ENCODE measurements around the gene MARCHF6. TPM values are rescaled to one million over a fixed set of nuclear protein-coding genes. Genes with fewer than 3 reads are reported as not detected.
"Not testable (repeated sequence)": the region's sequence is repeated elsewhere in the genome, so short reads cannot be mapped to it uniquely, and the experiment has no call there.

The MARCHF6 gene, protein sequence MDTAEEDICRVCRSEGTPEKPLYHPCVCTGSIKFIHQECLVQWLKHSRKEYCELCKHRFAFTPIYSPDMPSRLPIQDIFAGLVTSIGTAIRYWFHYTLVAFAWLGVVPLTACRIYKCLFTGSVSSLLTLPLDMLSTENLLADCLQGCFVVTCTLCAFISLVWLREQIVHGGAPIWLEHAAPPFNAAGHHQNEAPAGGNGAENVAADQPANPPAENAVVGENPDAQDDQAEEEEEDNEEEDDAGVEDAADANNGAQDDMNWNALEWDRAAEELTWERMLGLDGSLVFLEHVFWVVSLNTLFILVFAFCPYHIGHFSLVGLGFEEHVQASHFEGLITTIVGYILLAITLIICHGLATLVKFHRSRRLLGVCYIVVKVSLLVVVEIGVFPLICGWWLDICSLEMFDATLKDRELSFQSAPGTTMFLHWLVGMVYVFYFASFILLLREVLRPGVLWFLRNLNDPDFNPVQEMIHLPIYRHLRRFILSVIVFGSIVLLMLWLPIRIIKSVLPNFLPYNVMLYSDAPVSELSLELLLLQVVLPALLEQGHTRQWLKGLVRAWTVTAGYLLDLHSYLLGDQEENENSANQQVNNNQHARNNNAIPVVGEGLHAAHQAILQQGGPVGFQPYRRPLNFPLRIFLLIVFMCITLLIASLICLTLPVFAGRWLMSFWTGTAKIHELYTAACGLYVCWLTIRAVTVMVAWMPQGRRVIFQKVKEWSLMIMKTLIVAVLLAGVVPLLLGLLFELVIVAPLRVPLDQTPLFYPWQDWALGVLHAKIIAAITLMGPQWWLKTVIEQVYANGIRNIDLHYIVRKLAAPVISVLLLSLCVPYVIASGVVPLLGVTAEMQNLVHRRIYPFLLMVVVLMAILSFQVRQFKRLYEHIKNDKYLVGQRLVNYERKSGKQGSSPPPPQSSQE
- total RNA-seq (2014; rRNA removed) = 20.7 and 28.7 TPM in 2 replicates
- polyA plus RNA-seq (2012) = 34.0 TPM

DNA sequence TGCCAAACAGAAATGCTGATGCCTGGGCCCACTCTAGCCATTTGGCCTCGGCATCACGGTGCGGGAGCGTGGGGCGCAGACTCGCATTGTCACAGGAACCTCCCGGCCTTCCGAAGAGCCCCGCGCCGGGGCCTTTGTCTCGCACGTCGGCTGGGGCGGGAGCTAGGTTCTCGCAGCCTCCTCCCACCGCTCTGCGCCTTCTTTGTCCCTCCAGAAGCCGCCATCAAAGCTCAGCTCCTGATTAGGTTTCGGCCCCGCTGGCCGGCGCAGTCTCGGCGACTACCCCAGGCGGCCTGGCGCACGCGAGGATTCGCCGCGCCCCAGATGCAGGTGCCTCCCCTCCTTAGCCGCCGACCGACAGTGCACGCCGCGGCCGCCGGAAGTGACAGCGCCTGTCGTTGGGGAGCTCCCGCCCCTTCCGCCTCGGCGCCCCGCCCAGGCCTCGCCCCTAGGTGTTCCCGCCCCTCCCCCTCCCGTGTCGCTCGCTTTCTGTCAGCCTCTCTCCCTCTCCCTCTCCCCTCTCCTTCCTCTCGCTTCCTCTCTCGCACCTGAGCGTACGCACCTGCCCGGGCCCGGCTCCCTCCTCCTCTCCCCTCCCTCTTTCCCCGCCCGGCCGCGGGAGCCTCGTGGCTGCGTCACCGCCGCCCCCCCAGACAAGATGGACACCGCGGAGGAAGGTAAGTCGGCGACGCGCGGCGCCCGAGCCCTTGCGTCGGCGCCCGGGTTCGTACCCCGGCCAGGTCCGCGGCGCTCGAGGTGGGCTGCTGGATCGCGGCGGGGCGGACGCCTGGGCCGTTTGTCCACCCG is at the start of gene MARCHF6:
TSS of gene MARCHF6 (plus strand) at position 455 of the 807 bp plus-strand sequence. CDS start at position 659, 204 bp downstream.
- DNase-seq (ENCODE audit: low read depth) = peak; percentile 89

DNA sequence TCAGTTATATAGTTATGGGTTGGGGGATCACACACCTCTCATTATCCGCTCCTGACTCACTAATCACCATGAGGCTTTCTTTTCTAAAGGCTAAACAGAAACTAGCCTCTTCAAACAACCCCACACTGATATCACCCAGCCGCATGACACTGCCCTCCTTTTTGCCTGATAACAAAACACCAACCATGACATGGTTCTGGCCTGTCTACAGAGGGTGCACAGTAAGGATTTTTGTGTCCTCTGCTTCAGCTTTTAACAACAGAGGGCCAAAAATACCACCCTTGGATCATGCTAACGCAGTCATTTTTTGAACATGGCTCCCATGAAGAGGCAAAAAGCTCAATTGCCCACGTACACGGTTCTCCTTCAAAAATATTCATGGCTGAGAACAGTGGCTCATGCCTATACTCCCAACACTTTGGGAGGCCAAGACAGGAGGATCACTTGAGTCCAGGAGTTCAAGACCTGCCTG is 49.8 kb upstream of the MARCHF6 start:
- DNase-seq (ENCODE audit: low read depth) = no peak

DNA sequence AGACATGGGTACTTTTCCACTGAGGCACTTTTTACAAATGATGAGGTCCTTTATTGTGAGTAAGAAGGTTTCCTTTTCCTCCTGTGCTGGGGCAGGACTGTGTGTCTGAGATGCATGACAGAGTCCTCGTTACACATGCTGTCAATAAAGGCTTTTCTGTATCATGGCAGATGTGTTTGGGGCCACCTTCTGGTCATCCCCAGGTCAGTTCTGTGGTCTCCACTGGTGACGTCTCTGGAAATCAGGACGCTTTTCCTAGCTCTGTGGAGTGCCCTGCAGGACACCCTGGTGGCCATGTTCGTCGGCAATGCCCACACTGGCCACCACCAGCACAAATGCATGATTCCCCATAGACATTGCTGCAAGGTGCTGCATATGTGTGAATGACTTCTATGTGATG is 48.6 kb upstream of the MARCHF6 start:
- no peak for DNase-seq (ENCODE audit: low read depth)

DNA sequence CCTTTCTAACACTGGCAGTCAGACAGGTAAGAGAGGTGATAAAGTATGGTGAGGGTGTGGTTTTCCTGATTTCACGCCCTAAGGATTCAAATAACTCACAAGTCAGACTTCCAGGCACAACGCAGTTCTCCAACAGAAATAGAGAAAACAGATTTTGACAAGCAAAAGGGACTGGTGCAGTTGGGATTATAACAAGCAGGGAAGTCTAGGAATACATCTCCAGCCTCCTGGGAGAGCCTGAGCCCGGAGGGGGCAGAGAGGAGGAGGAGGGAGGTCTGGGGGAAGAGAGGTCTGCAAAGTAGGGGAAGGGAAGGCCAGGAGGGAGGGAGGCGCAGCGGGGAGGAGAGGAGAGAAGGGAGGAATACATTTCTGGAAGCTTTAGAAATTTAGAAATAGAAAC is 47.4 kb upstream of the MARCHF6 start:
- no peak for DNase-seq (ENCODE audit: low read depth)

GRCh38 chr5:10306806-10307205 is 46.7 kb upstream of the MARCHF6 start:
- peak; percentile 37 for DNase-seq (ENCODE audit: low read depth)

DNA sequence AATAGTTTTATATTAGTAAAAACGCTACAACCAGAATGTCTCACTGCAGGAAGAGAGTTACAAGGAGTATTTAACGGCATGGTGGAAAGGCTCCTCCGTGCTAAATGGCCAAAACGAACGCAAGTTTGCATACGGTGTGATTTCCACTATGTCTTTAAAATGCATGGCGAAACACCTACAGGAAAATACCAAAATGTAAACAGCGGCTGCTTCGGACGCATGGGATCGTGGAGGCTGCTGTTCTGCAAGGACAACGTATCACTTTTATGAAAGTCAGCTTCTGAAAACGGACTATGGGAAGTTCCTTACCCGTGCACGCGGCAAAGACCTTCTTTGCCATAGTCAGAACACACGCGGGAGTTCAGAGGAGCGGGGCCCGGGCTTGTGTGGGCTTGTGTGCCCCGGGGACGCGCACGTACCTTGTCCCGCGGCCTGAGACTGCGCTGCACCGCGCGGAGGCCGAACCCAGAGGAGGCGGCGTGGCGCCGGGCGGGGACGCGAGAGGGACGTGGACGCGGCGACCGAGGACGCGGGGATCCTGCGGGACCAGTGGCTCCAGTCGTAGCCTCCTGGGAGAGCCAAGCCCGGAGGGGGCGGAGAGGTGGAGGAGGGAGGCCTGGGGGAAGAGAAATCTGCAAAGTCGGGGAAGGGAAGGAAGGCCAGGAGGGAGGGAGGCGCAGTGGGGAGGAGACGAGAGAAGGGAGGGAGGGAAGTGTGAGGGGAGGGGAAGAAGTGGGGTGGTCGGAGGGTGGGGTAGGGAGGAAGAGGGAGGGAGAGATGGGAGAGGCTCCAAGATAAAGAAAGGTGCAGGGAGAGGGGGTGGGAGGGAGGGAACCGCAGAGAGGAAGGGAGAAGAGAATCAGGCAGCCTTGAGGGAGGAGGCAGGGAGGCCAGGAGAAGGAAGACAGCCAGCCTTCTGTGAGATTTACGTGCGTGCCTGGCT is 46.0 kb upstream of the MARCHF6 start, which contains the start of gene CMBL:
TSS of gene CMBL (minus strand) at position 697 of the 943 bp plus-strand sequence. CDS start 17,140 bp downstream, outside the sequence.
- peak; percentile 49 for DNase-seq (ENCODE audit: low read depth)

- no peak for DNase-seq (ENCODE audit: low read depth)
Measured at GRCh38 chr5:10308844-10309243, 44.7 kb upstream of the MARCHF6 start.

DNA sequence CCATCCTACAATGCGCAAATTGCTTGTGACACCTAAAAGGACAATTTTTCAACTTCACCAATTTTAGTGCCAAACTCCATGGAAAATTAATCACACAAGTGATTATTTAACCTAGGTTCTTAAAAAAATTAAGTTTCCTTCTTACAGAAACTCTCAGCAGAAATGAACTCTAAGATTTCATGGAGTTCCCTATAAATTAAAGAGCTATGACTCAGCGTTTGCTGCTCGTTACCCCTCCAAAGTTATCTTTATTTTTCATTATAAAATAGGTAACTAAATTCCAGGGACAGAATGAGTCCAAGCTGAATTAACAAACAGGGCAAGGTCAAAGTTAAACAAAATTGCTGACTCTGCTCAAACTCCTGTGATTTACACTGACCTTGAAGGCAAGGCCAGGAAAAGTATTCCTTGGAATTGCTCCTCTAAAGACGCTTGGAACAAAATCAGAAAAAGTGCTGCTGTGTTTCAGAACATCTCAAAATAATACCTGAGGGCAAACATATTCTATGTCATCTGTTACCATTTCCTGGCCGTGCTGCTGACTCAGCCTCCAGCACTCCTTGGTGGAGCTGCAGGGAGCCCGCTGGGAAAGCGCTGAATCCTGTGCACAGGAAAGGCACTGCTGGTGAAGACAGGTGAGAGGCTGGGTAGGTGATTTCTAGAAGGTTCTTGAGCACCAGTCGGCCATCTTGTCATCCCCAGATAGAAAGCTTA is 43.3 kb upstream of the MARCHF6 start:
- no peak for DNase-seq (ENCODE audit: low read depth)

- DNase-seq (ENCODE audit: low read depth) = not testable (repeated sequence)
Measured at GRCh38 chr5:10310835-10311570, 42.5 kb upstream of the MARCHF6 start.

- no peak for DNase-seq (ENCODE audit: low read depth)
Measured at GRCh38 chr5:10311595-10312425, 41.7 kb upstream of the MARCHF6 start.

- DNase-seq (ENCODE audit: low read depth) = no peak
Measured at GRCh38 chr5:10315201-10315600, 38.3 kb upstream of the MARCHF6 start.

GRCh38 chr5:10315824-10316509 is 37.5 kb upstream of the MARCHF6 start:
- no peak for DNase-seq (ENCODE audit: low read depth)

DNA sequence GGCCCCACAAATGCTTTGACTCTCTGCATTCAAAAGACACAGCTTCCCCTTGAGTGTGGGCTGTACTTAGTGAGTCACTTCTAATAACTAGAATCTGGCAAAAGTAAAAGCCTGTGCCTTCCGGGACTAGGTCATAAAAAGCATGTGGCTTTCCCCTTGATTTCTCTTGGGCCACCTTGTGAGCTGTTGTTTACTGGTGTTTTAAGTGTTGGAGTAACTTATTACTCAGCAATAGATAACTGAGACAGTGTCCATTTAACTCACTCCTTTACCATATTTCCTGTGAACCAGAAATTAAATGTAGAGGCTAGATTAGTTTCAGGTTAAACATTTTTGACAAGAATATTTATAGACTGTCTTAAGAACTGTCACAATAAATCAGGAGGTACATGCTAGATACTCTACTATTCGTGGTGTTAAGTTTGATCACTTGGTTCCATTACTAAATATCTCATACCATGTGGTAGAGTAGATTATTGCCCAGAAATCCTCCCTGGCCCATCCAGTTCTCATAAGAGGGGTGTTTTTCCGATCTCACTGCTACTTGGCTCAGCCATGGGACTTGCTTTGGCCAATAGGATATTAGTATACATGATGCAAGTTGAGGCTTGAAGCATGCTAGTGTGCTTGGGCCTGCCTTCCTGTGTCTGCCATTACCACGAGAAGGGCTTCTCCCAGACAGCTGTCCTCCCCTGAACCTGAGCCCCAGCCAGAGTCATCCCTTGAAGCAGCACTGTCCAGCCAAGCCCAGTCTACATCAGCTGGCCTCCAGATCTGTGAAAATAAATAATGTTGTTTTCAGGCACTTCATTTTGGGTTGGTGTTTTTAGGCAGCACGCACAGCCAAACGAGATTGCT is 35.4 kb upstream of the MARCHF6 start:
- DNase-seq (ENCODE audit: low read depth) = no peak

GRCh38 chr5:10319202-10319851 is 34.2 kb upstream of the MARCHF6 start:
- DNase-seq (ENCODE audit: low read depth) = no peak

DNA sequence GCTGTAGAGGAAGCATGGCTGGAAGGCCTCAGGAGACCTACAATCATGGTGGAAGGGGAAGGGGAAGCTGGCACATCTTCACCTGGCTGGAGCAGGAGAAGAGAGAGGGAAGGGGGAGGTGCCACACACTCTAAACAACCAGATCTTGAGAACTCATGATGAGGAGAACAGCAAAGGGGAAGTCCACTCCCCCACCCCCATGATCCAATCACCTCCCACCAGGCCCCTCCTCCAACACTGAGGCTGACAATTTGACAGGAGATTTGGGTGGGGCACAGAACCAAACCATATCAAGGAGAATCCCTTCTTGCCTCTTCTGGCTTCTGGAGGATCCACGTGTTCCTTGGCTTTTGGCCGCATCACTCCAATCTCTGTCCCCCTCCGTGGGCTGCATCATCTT is 32.7 kb upstream of the MARCHF6 start:
- no peak for DNase-seq (ENCODE audit: low read depth)

- DNase-seq (ENCODE audit: low read depth) = no peak
Measured at GRCh38 chr5:10321882-10322281, 31.6 kb upstream of the MARCHF6 start.
